Sigmoid colon (tissue), 4 donors: ENCODE measurements around the gene PDE11A.

Experiments used
- CTCF ChIP-seq, 4 experiments: fragments of 450-650 bp in 3 of 4; fragments of 200-600 bp in 1 of 4; IDR thresholded peaks; one replicate each; pipeline ENCODE4 v1.5.1; 2016 to 2019; ENCODE audit warnings: antibody characterized with exemption in 4 of 4, mild to moderate bottlenecking in 3 of 4, moderate library complexity in 2 of 4
- EP300 ChIP-seq, 4 donors: sonication (generic); formaldehyde crosslinking; IDR thresholded peaks; one replicate each; pipeline ENCODE4 v1.6.1; 2017; ENCODE audit warnings: antibody characterized with exemption in 4 of 4
- POLR2AphosphoS5 ChIP-seq, 4 donors: sonication (generic); formaldehyde crosslinking; IDR thresholded peaks; one replicate each; pipeline ENCODE4 v1.6.1; 2017; ENCODE audit warnings: antibody characterized with exemption in 4 of 4

- TF ChIP-seq CTCF (IDR thresholded peaks at IDR 0.05) (no peak), POLR2AphosphoS5 (IDR thresholded peaks at IDR 0.05) (no peak), EP300 (IDR thresholded peaks at IDR 0.05) (no peak)
These were observed 402.8 kb downstream of the PDE11A start for GRCh38 chr2:177669625-177670330.
